DOHH2 (cell line): ENCODE data around the gene ARID3B.
A peak's percentile ranks its signal among the peaks of the same experiment; 100 is the strongest.

Source experiments
- H3F3A ChIP-seq: fragments of 200-600 bp; sonication (generic), shearing (Covaris generic); 2 replicates; pipeline ENCODE4 v1.6.0; 2016; ENCODE audit warnings: antibody characterized with exemption, mild to moderate bottlenecking; ENCODE audit not compliant: control insufficient read depth, insufficient read depth
- H3K27ac ChIP-seq: fragments of 200-600 bp; sonication (generic); 2 replicates; pipeline ENCODE4 v1.5.1; 2014; ENCODE audit warnings: low read depth, mild to moderate bottlenecking, low read length, moderate library complexity
- H3K27me3 ChIP-seq: fragments of 200-600 bp; sonication (generic); 2 replicates; pipeline ENCODE4 v1.6.1; 2014; ENCODE audit warnings: mild to moderate bottlenecking, low read length, mixed read lengths; ENCODE audit not compliant: control insufficient read depth
- H3K36me3 ChIP-seq: fragments of 200-600 bp; sonication (generic); 2 replicates; pipeline ENCODE4 v1.6.1; 2014; ENCODE audit warnings: mild to moderate bottlenecking, low read length, moderate library complexity, mixed read lengths; ENCODE audit not compliant: control insufficient read depth
- H3K4me1 ChIP-seq: fragments of 200-600 bp; sonication (generic); 2 replicates; pipeline ENCODE4 v1.6.1; 2014; ENCODE audit warnings: mild to moderate bottlenecking, low read length, mixed read lengths; ENCODE audit not compliant: control insufficient read depth
- H3K4me2 ChIP-seq: fragments of 200-600 bp; sonication (generic); 2 replicates; pipeline ENCODE4 v1.6.0; 2014; ENCODE audit warnings: mild to moderate bottlenecking, low read length, moderate library complexity
- H3K4me3 ChIP-seq: fragments of 200-600 bp; sonication (generic); 2 replicates; pipeline ENCODE4 v1.5.1; 2014; ENCODE audit warnings: mild to moderate bottlenecking, low read length, mixed read lengths
- H3K79me2 ChIP-seq: fragments of 200-600 bp; sonication (generic); 2 replicates; pipeline ENCODE4 v1.6.1; 2014; ENCODE audit warnings: mild to moderate bottlenecking, low read length, mixed read lengths; ENCODE audit not compliant: control insufficient read depth
- H3K9me2 ChIP-seq: fragments of 200-600 bp; sonication (generic); replicated peaks from 2 replicates; pipeline ENCODE4 v1.6.1; 2014; ENCODE audit warnings: mild to moderate bottlenecking, low read length, mixed read lengths; ENCODE audit not compliant: control insufficient read depth
- H3K9me3 ChIP-seq: fragments of 200-600 bp; sonication (generic); 2 replicates; pipeline ENCODE4 v1.6.1; 2014; ENCODE audit warnings: antibody characterized with exemption, low read length, mixed read lengths; ENCODE audit not compliant: control insufficient read depth, insufficient read depth
- H4K20me1 ChIP-seq: fragments of 200-600 bp; sonication (generic); 2 replicates; pipeline ENCODE4 v1.6.0; 2014; ENCODE audit warnings: low read depth, mild to moderate bottlenecking, antibody characterized with exemption, low read length, moderate library complexity; ENCODE audit not compliant: control insufficient read depth, insufficient read depth
- EZH2phosphoT487 ChIP-seq: fragments of 200-600 bp; sonication (generic); IDR thresholded peaks from 2 replicates; pipeline ENCODE4 v1.6.1; 2017; ENCODE audit warnings: borderline replicate concordance, mild to moderate bottlenecking, antibody characterized with exemption, low read length, moderate library complexity, mixed read lengths
- TF ChIP-seq, protein P1 (sequence below): fragments of 200-600 bp; sonication (generic); IDR thresholded peaks from one replicate; pipeline ENCODE4 v1.5.1; 2014; ENCODE audit warnings: antibody characterized with exemption, mild to moderate bottlenecking, low read depth, low read length; ENCODE audit not compliant: poor library complexity, severe bottlenecking

Gene ARID3B

GRCh38 chr15:74599156-74599555, 58.1 kb downstream of the ARID3B start:
- H3K27ac ChIP-seq, result no peak overlapping the region
- no peaks in the 10 kb centered on the region for H3K9me2 ChIP-seq
- H3K27me3 ChIP-seq, result no peaks in the 10 kb centered on the region
- no peak for TF ChIP-seq EZH2phosphoT487
- TF ChIP-seq, protein P1, sequence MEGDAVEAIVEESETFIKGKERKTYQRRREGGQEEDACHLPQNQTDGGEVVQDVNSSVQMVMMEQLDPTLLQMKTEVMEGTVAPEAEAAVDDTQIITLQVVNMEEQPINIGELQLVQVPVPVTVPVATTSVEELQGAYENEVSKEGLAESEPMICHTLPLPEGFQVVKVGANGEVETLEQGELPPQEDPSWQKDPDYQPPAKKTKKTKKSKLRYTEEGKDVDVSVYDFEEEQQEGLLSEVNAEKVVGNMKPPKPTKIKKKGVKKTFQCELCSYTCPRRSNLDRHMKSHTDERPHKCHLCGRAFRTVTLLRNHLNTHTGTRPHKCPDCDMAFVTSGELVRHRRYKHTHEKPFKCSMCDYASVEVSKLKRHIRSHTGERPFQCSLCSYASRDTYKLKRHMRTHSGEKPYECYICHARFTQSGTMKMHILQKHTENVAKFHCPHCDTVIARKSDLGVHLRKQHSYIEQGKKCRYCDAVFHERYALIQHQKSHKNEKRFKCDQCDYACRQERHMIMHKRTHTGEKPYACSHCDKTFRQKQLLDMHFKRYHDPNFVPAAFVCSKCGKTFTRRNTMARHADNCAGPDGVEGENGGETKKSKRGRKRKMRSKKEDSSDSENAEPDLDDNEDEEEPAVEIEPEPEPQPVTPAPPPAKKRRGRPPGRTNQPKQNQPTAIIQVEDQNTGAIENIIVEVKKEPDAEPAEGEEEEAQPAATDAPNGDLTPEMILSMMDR, result no peak
- no peak overlapping the region for H3K4me3 ChIP-seq
- no peaks in the 10 kb centered on the region for H3F3A ChIP-seq
- H3K4me1 ChIP-seq, result peaks cover 13% of the 10 kb centered on the region
- H4K20me1 ChIP-seq, result no peaks in the 10 kb centered on the region
- H3K9me3 ChIP-seq, result no peaks in the 10 kb centered on the region
- no peaks in the 10 kb centered on the region for H3K36me3 ChIP-seq
- H3K79me2 ChIP-seq, result no peaks in the 10 kb centered on the region
- H3K4me2 ChIP-seq, result peak overlapping the region; percentile 75; the same call in 1 of the 2 replicates

GRCh38 chr15:74603026-74603788, 62.2 kb downstream of the ARID3B start:
- Histone ChIP-seq H3F3A (no peaks in the 10 kb centered on the region), H3K4me2 (no peak overlapping the region), H3K9me2 (no peaks in the 10 kb centered on the region), H3K4me3 (no peak overlapping the region), H3K79me2 (no peaks in the 10 kb centered on the region), H3K36me3 (no peaks in the 10 kb centered on the region), H4K20me1 (no peaks in the 10 kb centered on the region), H3K27ac (no peak overlapping the region), H3K9me3 (no peaks in the 10 kb centered on the region), H3K4me1 (peaks cover 8% of the 10 kb centered on the region), H3K27me3 (peaks cover 2% of the 10 kb centered on the region; the same call in 1 of the 2 replicates)
- no peak for TF ChIP-seq EZH2phosphoT487
- TF ChIP-seq, protein P1, result no peak

DNA sequence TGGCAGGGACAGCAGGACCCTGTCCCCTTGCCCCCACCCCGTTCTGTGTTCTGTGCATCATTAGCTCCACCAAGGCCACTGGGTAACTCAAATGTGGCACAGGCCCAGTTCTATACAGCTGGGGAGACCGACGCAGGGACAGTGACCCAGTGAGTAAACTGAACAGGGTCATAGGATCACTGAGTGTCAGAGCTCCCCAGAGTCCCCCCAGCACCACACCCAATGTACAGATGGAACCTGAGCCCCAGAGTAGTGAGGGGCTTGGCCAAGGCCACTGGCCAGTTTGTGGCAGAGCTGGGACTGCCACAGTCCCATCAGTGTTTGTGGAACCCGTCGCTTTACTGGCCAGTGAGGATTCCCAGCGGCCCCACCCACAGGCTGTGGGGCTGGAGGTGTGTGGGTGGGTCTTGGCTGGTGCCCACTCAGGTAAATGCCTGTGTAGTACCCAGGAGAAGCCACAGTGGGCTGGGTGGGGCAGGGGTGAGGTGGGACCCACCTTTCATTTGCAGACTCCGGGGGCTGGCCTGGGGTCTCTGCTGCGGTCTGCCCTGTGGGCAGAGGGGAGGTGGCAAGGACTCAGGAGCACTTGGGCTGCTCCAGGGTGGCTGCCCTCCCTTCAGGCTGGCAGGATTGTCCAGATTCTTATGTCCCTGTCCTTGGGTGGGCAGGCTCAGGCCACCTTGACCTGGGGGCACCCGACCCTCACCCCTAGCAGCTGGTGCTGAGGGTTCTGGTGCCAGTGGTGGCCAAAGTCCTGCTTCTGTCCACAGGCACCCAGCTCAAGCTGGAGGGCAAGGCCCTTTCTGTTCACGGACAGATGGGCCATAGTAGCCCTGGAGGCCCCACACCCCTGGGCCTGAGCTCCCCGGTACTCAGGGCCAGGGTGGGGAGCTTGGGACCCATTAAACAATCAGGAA, 63.0 kb downstream of the ARID3B start:
- no peaks in the 10 kb centered on the region for H3K9me3 ChIP-seq
- no peaks in the 10 kb centered on the region; the same call in 1 of the 2 replicates for H3K4me1 ChIP-seq
- no peaks in the 10 kb centered on the region for H3K79me2 ChIP-seq
- H3K4me3 ChIP-seq, result no peak overlapping the region
- H3K27me3 ChIP-seq, result peaks cover 2% of the 10 kb centered on the region; the same call in 1 of the 2 replicates
- H3K27ac ChIP-seq, result no peak overlapping the region
- H3F3A ChIP-seq, result no peaks in the 10 kb centered on the region
- no peaks in the 10 kb centered on the region for H3K36me3 ChIP-seq
- no peaks in the 10 kb centered on the region for H4K20me1 ChIP-seq
- TF ChIP-seq, protein P1, result no peak
- no peak for TF ChIP-seq EZH2phosphoT487
- H3K4me2 ChIP-seq, result no peak overlapping the region
- no peaks in the 10 kb centered on the region for H3K9me2 ChIP-seq
